Tibial nerve (tissue), 4 donors: ENCODE results near the gene ZMAT2. TPM values are rescaled to one million over a fixed set of nuclear protein-coding genes. Genes with fewer than 3 reads are reported as not detected.
"Not testable (repeated sequence)": the region's sequence is repeated elsewhere in the genome, so short reads cannot be mapped to it uniquely, and the experiment has no call there.

Experiments used
- DNase-seq, 2 donors: peaks; one replicate each; pipeline ENCODE4 v3.0.0-alpha.2; 2019; ENCODE audit warnings: low spot score in 2 of 2
- H3K27ac ChIP-seq, 4 donors: fragments of 200-600 bp; sonication (generic) in 3 of 4; one replicate each; pipeline ENCODE4 v1.5.1; 2017 to 2019; ENCODE audit warnings: mild to moderate bottlenecking in 1 of 4
- H3K27me3 ChIP-seq, 2 donors: fragments of 200-600 bp; sonication (generic) in 1 of 2; one replicate each; pipeline versions ENCODE4 v1.5.1 to v1.6.0; 2017 to 2019
- H3K36me3 ChIP-seq, 3 donors: fragments of 200-600 bp; sonication (generic); one replicate each; pipeline ENCODE4 v1.5.1; 2018 to 2019
- H3K4me1 ChIP-seq, 4 donors: fragments of 200-600 bp; sonication (generic) in 3 of 4; one replicate each; pipeline ENCODE4 v1.5.1; 2017 to 2019
- H3K4me3 ChIP-seq, 4 donors: fragments of 200-600 bp; sonication (generic) in 3 of 4; one replicate each; pipeline ENCODE4 v1.5.1; 2017 to 2019; ENCODE audit warnings: mild to moderate bottlenecking in 1 of 4, moderate library complexity in 1 of 4
- H3K9me3 ChIP-seq, 4 donors: fragments of 200-600 bp; sonication (generic) in 3 of 4; one replicate each; pipeline ENCODE4 v1.5.1; 2017 to 2019
- CTCF ChIP-seq, 5 experiments: fragments of 200-600 bp in 3 of 5; fragments of 450-650 bp in 2 of 5; sonication (generic) in 3 of 5; IDR thresholded peaks; one replicate each; pipeline ENCODE4 v1.5.1; 2016 to 2019; ENCODE audit warnings: antibody characterized with exemption in 5 of 5, mild to moderate bottlenecking in 3 of 5, moderate library complexity in 2 of 5
- EP300 ChIP-seq, 2 donors: sonication (generic); formaldehyde crosslinking; IDR thresholded peaks; one replicate each; pipeline ENCODE4 v1.6.1; 2017; ENCODE audit warnings: antibody characterized with exemption in 2 of 2, mild to moderate bottlenecking in 1 of 2
- POLR2A ChIP-seq, 2 donors: fragments of 450-650 bp; IDR thresholded peaks; one replicate each; pipeline ENCODE4 v1.6.1; 2017; ENCODE audit warnings: antibody characterized with exemption in 2 of 2, mild to moderate bottlenecking in 2 of 2, moderate library complexity in 2 of 2
- WGBS, 2 donors: methylation state at CpG; one replicate each; pipeline ENCODE4 v1.1.5; 2018; 5-methylcytosine and 5-hydroxymethylcytosine counted together
- total RNA-seq, 4 donors: library from RNA; depleted of rRNA; stranded (reverse); fragments of >200 nt; gene quantifications; one replicate each; pipeline ENCODE4 v1.1.0, GENCODE V29; 2016

Gene ZMAT2
- total RNA-seq, 4 donors from 2014 or later = 25.5 to 43.1 (median 33.6) TPM

DNA sequence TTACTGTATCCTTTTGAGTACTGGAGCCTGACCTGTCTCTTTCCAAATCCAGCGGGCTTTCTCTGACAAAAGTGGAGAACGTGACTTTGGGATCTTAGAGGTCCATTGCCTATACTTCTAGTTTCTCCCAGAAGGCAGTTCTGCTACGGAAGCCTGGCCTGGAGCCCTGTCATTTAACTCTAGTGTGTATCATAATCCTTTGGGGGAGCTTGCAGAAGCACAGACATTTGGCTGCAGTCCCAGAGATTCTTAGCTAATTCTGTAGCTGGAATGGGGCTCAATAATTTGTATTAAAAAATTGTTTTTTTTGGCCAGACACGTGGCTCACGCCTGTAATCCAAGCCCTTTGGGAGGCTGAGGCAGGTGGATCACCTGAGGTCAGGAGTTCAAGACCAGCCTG is 6.0 kb upstream of the ZMAT2 start:
- no peak for TF ChIP-seq POLR2A (IDR thresholded peaks at IDR 0.05)
- TF ChIP-seq EP300 (IDR thresholded peaks at IDR 0.05) = no peak
- TF ChIP-seq CTCF (IDR thresholded peaks at IDR 0.05) = no peak
- Histone ChIP-seq H3K9me3 (no peaks in the 10 kb centered on the region), H3K4me3 (no peak overlapping the region), H3K36me3 (peaks cover 11 to 61% (median 27%) of the 10 kb centered on the region in 3 donors), H3K27ac (no peak overlapping the region), H3K4me1 (peaks cover 0 to 38% (median 20%) of the 10 kb centered on the region in 4 donors), H3K27me3 (no peaks in the 10 kb centered on the region)
- DNase-seq = no peak
- WGBS, 2 donors = 59 to 63% methylated on average over 5 of the region's 5 CpGs

GRCh38 chr5:140696891-140697492 is 3.3 kb upstream of the ZMAT2 start:
- DNase-seq = no peak
- Histone ChIP-seq H3K9me3 (no peaks in the 10 kb centered on the region), H3K36me3 (peaks cover 11 to 68% (median 27%) of the 10 kb centered on the region in 3 donors), H3K4me1 (peaks cover 0 to 38% (median 19%) of the 10 kb centered on the region in 4 donors), H3K4me3 (no peak overlapping the region), H3K27me3 (no peaks in the 10 kb centered on the region), H3K27ac (no peak overlapping the region)
- TF ChIP-seq EP300 (IDR thresholded peaks at IDR 0.05) = no peak
- no peak for TF ChIP-seq CTCF (IDR thresholded peaks at IDR 0.05)
- no peak for TF ChIP-seq POLR2A (IDR thresholded peaks at IDR 0.05)
- 92 to 93% methylated on average over 4 of the region's 4 CpGs for WGBS, 2 donors

GRCh38 chr5:140707812-140708211 is 7.6 kb downstream of the ZMAT2 start:
- TF ChIP-seq EP300 (IDR thresholded peaks at IDR 0.05) (no peak), POLR2A (IDR thresholded peaks at IDR 0.05) (no peak), CTCF (IDR thresholded peaks at IDR 0.05) (no peak)
- H3K36me3 ChIP-seq = peaks cover 0 to 49% (median 7%) of the 10 kb centered on the region in 3 donors
- H3K27me3 ChIP-seq = no peaks in the 10 kb centered on the region
- DNase-seq = no peak
- no peaks in the 10 kb centered on the region for H3K9me3 ChIP-seq
- no peak overlapping the region for H3K4me3 ChIP-seq
- no peak overlapping the region for H3K27ac ChIP-seq
- 90 to 95% methylated on average over 4 of the region's 4 CpGs for WGBS, 2 donors
- peaks cover 0 to 9% (median 4%) of the 10 kb centered on the region in 4 donors for H3K4me1 ChIP-seq

- H3K27me3 ChIP-seq, H3K4me1 ChIP-seq, H3K27ac ChIP-seq, DNase-seq, H3K9me3 ChIP-seq, H3K4me3 ChIP-seq: not testable (repeated sequence)
- H3K36me3 ChIP-seq = peaks cover 0 to 39% (median 7%) of the 10 kb centered on the region in 3 donors
- WGBS, 2 donors = 93 to 97% methylated on average over 9 of the region's 9 CpGs
Measured at GRCh38 chr5:140708787-140709186, 8.5 kb downstream of the ZMAT2 start.

DNA sequence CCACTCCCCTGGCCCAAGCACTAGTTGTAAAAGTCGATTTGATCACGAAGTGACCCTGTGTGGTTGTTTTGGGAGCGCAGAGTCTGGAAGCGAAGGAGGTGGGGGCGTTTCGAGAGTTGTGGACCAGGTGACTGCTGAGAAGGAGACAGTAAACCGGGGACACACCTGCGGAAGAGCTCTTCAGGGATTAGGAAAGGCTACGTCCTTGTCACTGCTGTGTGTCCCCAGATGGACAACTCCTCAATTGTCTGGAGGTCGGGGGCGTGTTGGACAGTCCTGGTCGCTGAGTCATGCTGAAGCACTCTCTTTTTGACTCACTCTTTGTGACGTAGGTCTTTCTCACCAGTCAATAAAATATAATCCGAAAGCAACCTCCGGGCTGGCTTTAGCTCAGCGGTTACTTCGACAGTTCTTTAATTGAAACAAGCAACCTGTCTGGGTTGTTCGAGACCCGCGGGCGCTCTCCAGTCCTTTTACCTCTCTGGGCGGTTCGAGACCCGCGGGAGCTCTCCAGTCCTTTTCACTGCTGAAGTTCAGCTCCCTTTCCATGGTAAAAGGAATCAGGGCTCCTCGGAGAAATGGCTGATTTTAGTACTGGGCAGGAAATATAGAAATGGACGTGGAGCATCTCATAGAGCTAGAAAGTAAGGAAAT is 10.8 kb downstream of the ZMAT2 start:
- H3K36me3 ChIP-seq = peaks cover 0 to 18% (median 0%) of the 10 kb centered on the region in 3 donors
- TF ChIP-seq POLR2A (IDR thresholded peaks at IDR 0.05) (peak; percentile 35 to 46), CTCF (IDR thresholded peaks at IDR 0.05) (no peak), EP300 (IDR thresholded peaks at IDR 0.05) (peak; percentile 70 to 81)
- no peaks in the 10 kb centered on the region for H3K27me3 ChIP-seq
- peak overlapping the region; percentile 73 to 95 (median 88) for H3K27ac ChIP-seq
- peak; percentile 62 to 93 for DNase-seq
- WGBS, 2 donors = 1 to 2% methylated on average over 27 of the region's 27 CpGs
- peak overlapping the region; percentile 37 to 63 (median 48) for H3K4me3 ChIP-seq
- H3K4me1 ChIP-seq = peaks cover 0 to 9% (median 4%) of the 10 kb centered on the region in 4 donors
- no peaks in the 10 kb centered on the region for H3K9me3 ChIP-seq
